GM12878 (cell line): ENCODE data around the gene TEC.

Experiments
- CBX5 ChIP-seq: sonication (generic); IDR thresholded peaks from 2 replicates; pipeline ENCODE4 v1.6.1; 2016; ENCODE audit warnings: low read depth, moderate library complexity, mild to moderate bottlenecking, inconsistent platforms
- CHD4 ChIP-seq: fragments of 200-600 bp; sonication (generic); IDR thresholded peaks from 2 replicates; pipeline ENCODE4 v1.6.1; 2016; ENCODE audit warnings: mild to moderate bottlenecking
- CTCF ChIP-seq, 3 experiments: IDR thresholded peaks in 2 of 3; conservative IDR thresholded peaks in 1 of 3; 2 replicates each; pipeline ENCODE4 v1.5.1; 2011; ENCODE audit warnings: low read depth in 3 of 3, low read length in 3 of 3, mild to moderate bottlenecking in 3 of 3, control low read depth in 2 of 3, moderate library complexity in 2 of 3, inconsistent platforms in 1 of 3, mixed read lengths in 1 of 3; ENCODE audit not compliant: control insufficient read depth in 2 of 3, insufficient read depth in 1 of 3; ENCODE audit errors: extremely low read depth in 1 of 3
- DPF2 ChIP-seq: fragments of 450-650 bp; IDR thresholded peaks from 2 replicates; pipeline ENCODE4 v1.6.1; 2017; ENCODE audit warnings: mild to moderate bottlenecking
- FOXM1 ChIP-seq: IDR thresholded peaks from 2 replicates; pipeline ENCODE4 v1.6.1; 2012; ENCODE audit warnings: low read depth, mild to moderate bottlenecking, inconsistent platforms, low read length, moderate library complexity
- GABPA ChIP-seq: IDR thresholded peaks from 2 replicates; pipeline ENCODE4 v1.6.1; 2014; ENCODE audit warnings: antibody characterized with exemption, low read depth, mild to moderate bottlenecking, inconsistent platforms
- MAX ChIP-seq: IDR thresholded peaks from 2 replicates; pipeline ENCODE4 v1.6.1; 2012; ENCODE audit warnings: low read depth, low read length, improper control_type of control experiment
- MYC ChIP-seq: IDR thresholded peaks from 2 replicates; pipeline ENCODE4 v1.6.1; 2011; ENCODE audit warnings: mild to moderate bottlenecking, low read length, moderate library complexity, inconsistent platforms; ENCODE audit not compliant: insufficient read depth, insufficient replicate concordance, insufficient read length, severe bottlenecking
- POLR2AphosphoS5 ChIP-seq: IDR thresholded peaks from 2 replicates; pipeline ENCODE4 v1.6.1; 2011; ENCODE audit warnings: mild to moderate bottlenecking, low read length, inconsistent platforms
- RELB ChIP-seq: fragments of 450-650 bp; IDR thresholded peaks from 2 replicates; pipeline ENCODE4 v1.6.1; 2017; ENCODE audit warnings: low read depth, mild to moderate bottlenecking, moderate library complexity
- RFX5 ChIP-seq: IDR thresholded peaks from 2 replicates; pipeline ENCODE4 v1.6.1; 2011; ENCODE audit warnings: low read depth, low read length, improper control_type of control experiment
- SMAD1 ChIP-seq: fragments of 450-650 bp; IDR thresholded peaks from 2 replicates; pipeline ENCODE4 v1.6.1; 2018; ENCODE audit warnings: mild to moderate bottlenecking, low read depth; ENCODE audit not compliant: partially characterized antibody
- ZBTB4 ChIP-seq: fragments of 450-650 bp; formaldehyde crosslinking; IDR thresholded peaks from 2 replicates; pipeline ENCODE4 v1.4.0; 2022; ENCODE audit warnings: mild to moderate bottlenecking, moderate library complexity
- TF ChIP-seq, protein P1 (sequence below): IDR thresholded peaks from 2 replicates; pipeline ENCODE4 v1.6.1; 2012; ENCODE audit warnings: improper control_type of control experiment, low read depth, low read length; ENCODE audit not compliant: insufficient replicate concordance

DNA sequence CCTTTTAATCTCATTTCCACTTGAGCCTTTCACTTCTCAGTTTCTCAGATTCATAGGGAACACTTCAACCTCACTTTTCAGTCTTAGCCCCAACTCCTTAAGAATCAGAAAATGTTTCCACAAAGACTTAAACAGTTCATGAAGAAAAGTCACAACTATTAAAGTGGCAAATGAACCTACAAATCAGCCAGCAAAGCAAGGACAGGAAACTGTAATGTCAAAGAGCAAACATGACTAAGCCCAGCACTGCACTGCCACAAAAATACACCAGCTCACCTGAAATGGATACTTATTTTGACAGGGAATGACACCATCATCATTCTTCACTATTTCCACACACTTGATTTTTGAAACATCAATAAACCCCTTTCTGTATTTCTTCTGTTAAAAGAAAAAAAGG is 93.8 kb downstream of the TEC start:
- no peak for TF ChIP-seq FOXM1
- TF ChIP-seq SMAD1: no peak
- no peak for TF ChIP-seq CHD4
- no peak for TF ChIP-seq CBX5
- TF ChIP-seq CTCF (IDR thresholded peaks at IDR 0.05 in 2 of 3, conservative IDR thresholded peaks at IDR 0.05 in 1 of 3; ENCODE audit: control insufficient read depth in 2 of 3, extremely low read depth in 1 of 3, insufficient read depth in 1 of 3, low read depth in 3 of 3, low read length in 3 of 3): no peak
- no peak for TF ChIP-seq POLR2AphosphoS5
- no peak for TF ChIP-seq ZBTB4
- no peak for TF ChIP-seq MYC
- no peak for TF ChIP-seq GABPA
- no peak for TF ChIP-seq MAX
- no peak for TF ChIP-seq DPF2
- TF ChIP-seq RELB: no peak
- TF ChIP-seq, protein P1, sequence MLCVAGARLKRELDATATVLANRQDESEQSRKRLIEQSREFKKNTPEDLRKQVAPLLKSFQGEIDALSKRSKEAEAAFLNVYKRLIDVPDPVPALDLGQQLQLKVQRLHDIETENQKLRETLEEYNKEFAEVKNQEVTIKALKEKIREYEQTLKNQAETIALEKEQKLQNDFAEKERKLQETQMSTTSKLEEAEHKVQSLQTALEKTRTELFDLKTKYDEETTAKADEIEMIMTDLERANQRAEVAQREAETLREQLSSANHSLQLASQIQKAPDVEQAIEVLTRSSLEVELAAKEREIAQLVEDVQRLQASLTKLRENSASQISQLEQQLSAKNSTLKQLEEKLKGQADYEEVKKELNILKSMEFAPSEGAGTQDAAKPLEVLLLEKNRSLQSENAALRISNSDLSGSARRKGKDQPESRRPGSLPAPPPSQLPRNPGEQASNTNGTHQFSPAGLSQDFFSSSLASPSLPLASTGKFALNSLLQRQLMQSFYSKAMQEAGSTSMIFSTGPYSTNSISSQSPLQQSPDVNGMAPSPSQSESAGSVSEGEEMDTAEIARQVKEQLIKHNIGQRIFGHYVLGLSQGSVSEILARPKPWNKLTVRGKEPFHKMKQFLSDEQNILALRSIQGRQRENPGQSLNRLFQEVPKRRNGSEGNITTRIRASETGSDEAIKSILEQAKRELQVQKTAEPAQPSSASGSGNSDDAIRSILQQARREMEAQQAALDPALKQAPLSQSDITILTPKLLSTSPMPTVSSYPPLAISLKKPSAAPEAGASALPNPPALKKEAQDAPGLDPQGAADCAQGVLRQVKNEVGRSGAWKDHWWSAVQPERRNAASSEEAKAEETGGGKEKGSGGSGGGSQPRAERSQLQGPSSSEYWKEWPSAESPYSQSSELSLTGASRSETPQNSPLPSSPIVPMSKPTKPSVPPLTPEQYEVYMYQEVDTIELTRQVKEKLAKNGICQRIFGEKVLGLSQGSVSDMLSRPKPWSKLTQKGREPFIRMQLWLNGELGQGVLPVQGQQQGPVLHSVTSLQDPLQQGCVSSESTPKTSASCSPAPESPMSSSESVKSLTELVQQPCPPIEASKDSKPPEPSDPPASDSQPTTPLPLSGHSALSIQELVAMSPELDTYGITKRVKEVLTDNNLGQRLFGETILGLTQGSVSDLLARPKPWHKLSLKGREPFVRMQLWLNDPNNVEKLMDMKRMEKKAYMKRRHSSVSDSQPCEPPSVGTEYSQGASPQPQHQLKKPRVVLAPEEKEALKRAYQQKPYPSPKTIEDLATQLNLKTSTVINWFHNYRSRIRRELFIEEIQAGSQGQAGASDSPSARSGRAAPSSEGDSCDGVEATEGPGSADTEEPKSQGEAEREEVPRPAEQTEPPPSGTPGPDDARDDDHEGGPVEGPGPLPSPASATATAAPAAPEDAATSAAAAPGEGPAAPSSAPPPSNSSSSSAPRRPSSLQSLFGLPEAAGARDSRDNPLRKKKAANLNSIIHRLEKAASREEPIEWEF: no peak
- TF ChIP-seq RFX5: no peak
